Ovary (tissue), 9 donors: Measurements from ENCODE around the gene PET100. TPM values are rescaled to one million over a fixed set of nuclear protein-coding genes. Genes with fewer than 3 reads are reported as not detected.

ENCODE experiments used
- DNase-seq, 5 donors: peaks; one replicate each; pipeline ENCODE4 v3.0.0-alpha.2; 2019 to 2020
- H3K27ac ChIP-seq, 2 donors: fragments of 200-600 bp; one replicate each; pipeline versions ENCODE4 v1.5.1 to v1.8.0; 2019 to 2022
- H3K27me3 ChIP-seq: fragments of 200-600 bp; one replicate; pipeline ENCODE4 v1.8.0; 2022
- H3K36me3 ChIP-seq: fragments of 200-600 bp; sonication (generic); one replicate; pipeline ENCODE4 v1.5.1; 2019
- H3K4me1 ChIP-seq: one replicate; pipeline ENCODE4 v1.8.1; 2013; ENCODE audit warnings: mild to moderate bottlenecking, moderate library complexity; ENCODE audit not compliant: insufficient read depth
- H3K4me3 ChIP-seq: fragments of 200-600 bp; sonication (generic); one replicate; pipeline ENCODE4 v1.5.1; 2017
- H3K9me3 ChIP-seq, 2 donors: fragments of 200-600 bp in 1 of 2; sonication (generic) in 1 of 2; one replicate each; pipeline versions ENCODE4 v1.5.1 to v1.8.1; 2013 to 2019; ENCODE audit warnings: mild to moderate bottlenecking in 1 of 2, moderate library complexity in 1 of 2
- CTCF ChIP-seq, 3 donors: fragments of 450-650 bp in 2 of 3; fragments of 200-600 bp in 1 of 3; IDR thresholded peaks; one replicate each; pipeline versions ENCODE4 v1.5.1 to v1.8.0; 2016 to 2022; ENCODE audit warnings: antibody characterized with exemption in 3 of 3, mild to moderate bottlenecking in 1 of 3
- EP300 ChIP-seq: sonication (generic); formaldehyde crosslinking; IDR thresholded peaks from one replicate; pipeline ENCODE4 v1.6.1; 2017; ENCODE audit warnings: antibody characterized with exemption
- POLR2A ChIP-seq: fragments of 450-650 bp; IDR thresholded peaks from one replicate; pipeline ENCODE4 v1.6.1; 2017; ENCODE audit warnings: antibody characterized with exemption, mild to moderate bottlenecking, moderate library complexity
- WGBS, 3 donors: extraction: QIAGEN DNeasy Blood & Tissue Kit in 1 of 3; methylation state at CpG; one replicate each; pipeline versions ENCODE4 v1.1.5 to v1.1.7; 2013 to 2017; 5-methylcytosine and 5-hydroxymethylcytosine counted together
- intact Hi-C, 4 donors: fragments of 100-400 bp; cut with DNase I; formaldehyde crosslinking; loops; one replicate each; pipeline versions ENCODE4 v1.11.0 to v1.15.1; 2022 to 2023
- polyA plus RNA-seq, 2 donors: library from polyadenylated mRNA; stranded (reverse); fragments of 200-250 nt in 1 of 2; fragments of 350-450 nt in 1 of 2; fragmentation: Illumina TruSeq in 1 of 2; extraction: RNeasy Lipid Tissue Mini Kit (QIAGEN cat#74804) in 1 of 2; gene quantifications; one replicate each; pipeline ENCODE4 v1.2.3, GENCODE V29; 2013 to 2014
- total RNA-seq, 7 donors: library from RNA; depleted of rRNA in 2 of 7; stranded (reverse); fragments of >200 nt in 2 of 7; fragmentation: NEBNext Ultra II Directional in 3 of 7; extraction: Animal tissue kit (Norgen Biotek cat#: 25700) in 3 of 7; gene quantifications; one replicate each; pipeline versions ENCODE4 v1.1.0 to v1.2.4, GENCODE V29; 2016 to 2023
- donor health status: DM: no; HTN: no; CAD: no; lungs with moderate emphysema.
- donor health status: DM: no; HTN: no; CAD: no.
- donor health status: Bipolar disorder and iron deficiency.
- donor health status: DM: yes; HTN: yes; CAD: no.
- donor health status: DM: no; HTN: no; CAD: no.
- donor health status: DM: yes; HTN: yes; CAD: no.

Gene PET100
- total and polyA plus RNA-seq, 9 donors, result 11.9 to 77.8 (median 53.7) TPM

- no peaks in the 10 kb centered on the region for H3K9me3 ChIP-seq
- no peaks in the 10 kb centered on the region for H3K27me3 ChIP-seq
- H3K36me3 ChIP-seq, result no peaks in the 10 kb centered on the region
- TF ChIP-seq CTCF (IDR thresholded peaks at IDR 0.05) (no peak), EP300 (no peak), POLR2A (no peak)
- no peak overlapping the region for H3K27ac ChIP-seq
- intact Hi-C loops, result no loop called here
- WGBS, 3 donors, result 84 to 91% (median 87%) methylated on average over 76 to 81 of the region's 81 CpGs
- no peak for DNase-seq
- no peaks in the 10 kb centered on the region for H3K4me1 ChIP-seq
- no peak overlapping the region for H3K4me3 ChIP-seq
Observed at GRCh38 chr19:7612282-7613274, 17.0 kb upstream of the PET100 start.

- Histone ChIP-seq H3K9me3 (no peaks in the 10 kb centered on the region), H3K27me3 (no peaks in the 10 kb centered on the region), H3K4me1 (no peaks in the 10 kb centered on the region), H3K36me3 (no peaks in the 10 kb centered on the region), H3K4me3 (no peak overlapping the region), H3K27ac (no peak overlapping the region)
- TF ChIP-seq EP300, result no peak
- TF ChIP-seq CTCF (IDR thresholded peaks at IDR 0.05), result no peak
- TF ChIP-seq POLR2A, result no peak
- intact Hi-C loops, result no loop called here
- 61 to 81% (median 64%) methylated on average over 36 to 59 of the region's 59 CpGs for WGBS, 3 donors
- DNase-seq, result no peak
Observed at GRCh38 chr19:7614859-7615741, 14.5 kb upstream of the PET100 start.

GRCh38 chr19:7617172-7617571 lies 12.4 kb upstream of the PET100 start:
- intact Hi-C loops, result no loop called here
- H3K27me3 ChIP-seq, result no peaks in the 10 kb centered on the region
- H3K27ac ChIP-seq, result no peak overlapping the region
- H3K4me3 ChIP-seq, result no peak overlapping the region
- H3K36me3 ChIP-seq, result no peaks in the 10 kb centered on the region
- WGBS, 3 donors, result 83 to 87% (median 86%) methylated on average over 12 of the region's 12 CpGs
- DNase-seq, result no peak
- no peaks in the 10 kb centered on the region for H3K4me1 ChIP-seq
- no peak for TF ChIP-seq EP300
- H3K9me3 ChIP-seq, result no peaks in the 10 kb centered on the region

- no peak overlapping the region for H3K4me3 ChIP-seq
- H3K36me3 ChIP-seq, result no peaks in the 10 kb centered on the region
- WGBS, 3 donors, result 85 to 92% (median 90%) methylated on average over 27 to 28 of the region's 28 CpGs
Observed at GRCh38 chr19:7617735-7618134, 11.9 kb upstream of the PET100 start.

More at GRCh38 chr19:7617735-7618134, 11.9 kb upstream of the PET100 start:
- no peaks in the 10 kb centered on the region for H3K4me1 ChIP-seq
- intact Hi-C loops, result no loop called here
- H3K27me3 ChIP-seq, result no peaks in the 10 kb centered on the region
- H3K9me3 ChIP-seq, result no peaks in the 10 kb centered on the region
- no peak for DNase-seq
- TF ChIP-seq POLR2A, result no peak
- no peak for TF ChIP-seq CTCF (IDR thresholded peaks at IDR 0.05)
- TF ChIP-seq EP300, result no peak
- H3K27ac ChIP-seq, result no peak overlapping the region
